ENCODE measurements around the gene TBC1D22A. TPM values are rescaled to one million over a fixed set of nuclear protein-coding genes. Genes with fewer than 3 reads are reported as not detected.

The TBC1D22A gene
- polyA plus RNA-seq, 1 experiment, result 24.2 TPM

DNA sequence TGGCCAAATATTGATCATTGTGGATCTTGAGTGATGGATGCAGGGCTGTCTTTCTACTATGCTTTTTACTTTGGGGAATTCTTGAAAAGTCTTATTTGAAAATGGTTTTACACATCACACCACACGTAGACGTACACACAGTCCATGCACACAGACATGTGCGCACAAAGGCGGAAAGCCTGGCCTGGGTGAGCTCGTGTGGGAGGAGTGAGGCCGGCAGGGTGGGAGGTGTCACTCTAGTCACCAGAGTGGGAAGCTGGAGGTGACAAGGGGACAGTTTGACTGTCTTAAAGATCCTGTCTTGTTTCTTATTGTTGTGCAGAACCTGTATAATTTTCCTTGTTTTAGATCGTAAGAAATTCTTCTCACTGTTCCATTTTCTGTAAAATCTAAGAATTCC is 326.9 kb downstream of the TBC1D22A start:
- Histone ChIP-seq H3K27me3 (ENCODE audit: control insufficient read depth, insufficient read depth, low read length) (no peaks in the 10 kb centered on the region), H3K36me3 (ENCODE audit: control insufficient read depth, insufficient read depth, low read length) (no peaks in the 10 kb centered on the region), H3K4me3 (ENCODE audit: low read depth, low read length) (no peak overlapping the region)
- POLR2A ChIA-PET, result no interaction called here
- CTCF ChIA-PET, result no interaction called here
- DNase-seq (ENCODE audit: low read depth), result no peak
- TF ChIP-seq, protein P1, sequence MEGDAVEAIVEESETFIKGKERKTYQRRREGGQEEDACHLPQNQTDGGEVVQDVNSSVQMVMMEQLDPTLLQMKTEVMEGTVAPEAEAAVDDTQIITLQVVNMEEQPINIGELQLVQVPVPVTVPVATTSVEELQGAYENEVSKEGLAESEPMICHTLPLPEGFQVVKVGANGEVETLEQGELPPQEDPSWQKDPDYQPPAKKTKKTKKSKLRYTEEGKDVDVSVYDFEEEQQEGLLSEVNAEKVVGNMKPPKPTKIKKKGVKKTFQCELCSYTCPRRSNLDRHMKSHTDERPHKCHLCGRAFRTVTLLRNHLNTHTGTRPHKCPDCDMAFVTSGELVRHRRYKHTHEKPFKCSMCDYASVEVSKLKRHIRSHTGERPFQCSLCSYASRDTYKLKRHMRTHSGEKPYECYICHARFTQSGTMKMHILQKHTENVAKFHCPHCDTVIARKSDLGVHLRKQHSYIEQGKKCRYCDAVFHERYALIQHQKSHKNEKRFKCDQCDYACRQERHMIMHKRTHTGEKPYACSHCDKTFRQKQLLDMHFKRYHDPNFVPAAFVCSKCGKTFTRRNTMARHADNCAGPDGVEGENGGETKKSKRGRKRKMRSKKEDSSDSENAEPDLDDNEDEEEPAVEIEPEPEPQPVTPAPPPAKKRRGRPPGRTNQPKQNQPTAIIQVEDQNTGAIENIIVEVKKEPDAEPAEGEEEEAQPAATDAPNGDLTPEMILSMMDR (IDR thresholded peaks at IDR 0.05; ENCODE audit: insufficient read depth, low read depth, low read length), result no peak

DNA sequence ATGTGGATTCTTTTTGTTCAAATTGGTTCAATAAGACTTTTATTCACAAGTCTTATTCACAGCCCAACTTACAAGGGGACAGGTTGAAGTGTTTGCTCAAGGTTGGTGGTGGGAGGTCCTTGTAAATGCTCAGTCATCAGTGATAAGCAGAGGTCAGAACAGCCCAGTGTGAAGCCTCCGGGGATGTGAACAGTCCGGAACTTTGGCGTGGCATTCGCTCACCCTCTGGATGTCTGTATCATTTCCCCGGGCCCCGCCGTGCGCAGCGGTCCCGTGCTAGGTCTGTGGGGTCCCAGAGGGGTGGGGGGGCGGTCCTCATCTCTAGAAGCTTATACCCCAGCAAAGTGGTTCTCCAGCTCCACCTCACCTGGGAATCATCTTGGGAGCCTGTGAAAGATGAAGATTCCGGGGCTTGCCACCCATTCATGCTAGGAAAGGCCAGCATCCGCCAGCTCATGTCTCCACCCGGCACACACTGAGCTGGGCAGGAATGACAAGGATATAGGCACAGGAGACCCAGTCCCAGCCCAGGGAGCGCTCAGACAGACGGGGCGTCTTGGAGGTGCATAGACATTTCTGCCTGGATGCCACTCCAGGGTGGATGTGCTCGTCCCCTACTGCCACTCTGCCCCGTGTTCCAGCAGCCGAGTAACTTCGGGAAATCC is 327.5 kb downstream of the TBC1D22A start:
- TF ChIP-seq, protein P1 (IDR thresholded peaks at IDR 0.05; ENCODE audit: insufficient read depth, low read depth, low read length), result no peak
- DNase-seq (ENCODE audit: low read depth), result no peak
- POLR2A ChIA-PET, result no interaction called here
- CTCF ChIA-PET, result no interaction called here
- H3K4me3 ChIP-seq (ENCODE audit: low read depth, low read length), result no peak overlapping the region; the same call in 1 of the 2 replicates
- H3K27me3 ChIP-seq (ENCODE audit: control insufficient read depth, insufficient read depth, low read length), result no peaks in the 10 kb centered on the region
- H3K36me3 ChIP-seq (ENCODE audit: control insufficient read depth, insufficient read depth, low read length), result no peaks in the 10 kb centered on the region

DNA sequence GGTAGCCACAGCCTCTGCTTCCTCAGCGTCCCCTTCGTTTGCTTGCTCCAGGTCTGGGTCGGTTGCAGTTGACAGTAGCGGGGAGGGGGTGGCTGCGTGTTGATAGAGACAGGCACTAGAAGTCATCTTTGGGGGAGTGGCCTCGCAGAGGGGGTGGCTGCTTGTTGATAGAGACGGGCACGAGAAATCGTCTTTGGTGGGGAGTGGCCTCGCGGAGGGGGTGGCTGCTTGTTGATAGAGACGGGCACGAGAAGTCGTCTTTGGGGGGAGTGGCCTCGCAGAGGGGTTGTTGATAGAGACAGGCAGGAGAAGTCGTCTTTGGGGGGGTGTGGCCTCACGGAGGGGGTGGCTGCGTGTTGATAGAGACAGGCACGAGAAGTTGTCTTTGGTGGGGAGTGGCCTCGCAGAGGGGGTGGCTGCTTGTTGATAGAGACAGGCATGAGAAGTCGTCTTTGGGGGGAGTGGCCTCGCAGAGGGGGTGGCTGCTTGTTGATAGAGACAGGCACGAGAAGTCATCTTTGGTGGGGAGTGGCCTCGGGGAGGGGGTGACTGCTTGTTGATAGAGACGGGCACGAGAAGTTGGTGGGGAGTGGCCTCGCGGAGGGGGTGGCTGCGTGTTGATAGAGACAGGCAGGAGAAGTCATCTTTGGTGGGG is 328.3 kb downstream of the TBC1D22A start:
- POLR2A ChIA-PET, result no interaction called here
- Histone ChIP-seq H3K36me3 (ENCODE audit: control insufficient read depth, insufficient read depth, low read length) (no peaks in the 10 kb centered on the region), H3K27me3 (ENCODE audit: control insufficient read depth, insufficient read depth, low read length) (no peaks in the 10 kb centered on the region), H3K4me3 (ENCODE audit: low read depth, low read length) (peak overlapping the region; percentile 43)
- CTCF ChIA-PET, result no interaction called here
- DNase-seq (ENCODE audit: low read depth), result no peak
- TF ChIP-seq, protein P1 (IDR thresholded peaks at IDR 0.05; ENCODE audit: insufficient read depth, low read depth, low read length), result no peak

DNA sequence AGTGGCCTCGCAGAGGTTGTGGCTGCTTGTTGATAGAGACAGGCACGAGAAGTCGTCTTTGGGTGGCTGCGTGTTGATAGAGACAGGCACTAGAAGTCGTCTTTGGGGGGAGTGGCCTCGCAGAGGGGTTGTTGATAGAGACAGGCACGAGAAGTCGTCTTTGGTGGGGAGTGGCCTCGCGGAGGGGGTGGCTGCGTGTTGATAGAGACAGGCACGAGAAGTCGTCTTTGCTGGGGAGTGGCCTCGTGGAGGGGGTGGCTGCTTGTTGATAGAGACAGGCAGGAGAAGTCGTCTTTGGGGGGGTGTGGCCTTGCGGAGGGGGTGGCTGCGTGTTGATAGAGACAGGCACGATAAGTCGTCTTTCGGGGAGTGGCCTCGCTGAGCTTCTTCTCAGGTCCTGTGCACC is 328.8 kb downstream of the TBC1D22A start:
- DNase-seq (ENCODE audit: low read depth), result no peak
- ChIA-PET POLR2A (no interaction called here), CTCF (no interaction called here)
- peak overlapping the region; percentile 43 for H3K4me3 ChIP-seq (ENCODE audit: low read depth, low read length)
- TF ChIP-seq, protein P1 (IDR thresholded peaks at IDR 0.05; ENCODE audit: insufficient read depth, low read depth, low read length), result no peak
- no peaks in the 10 kb centered on the region for H3K36me3 ChIP-seq (ENCODE audit: control insufficient read depth, insufficient read depth, low read length)
- H3K27me3 ChIP-seq (ENCODE audit: control insufficient read depth, insufficient read depth, low read length), result no peaks in the 10 kb centered on the region

DNA sequence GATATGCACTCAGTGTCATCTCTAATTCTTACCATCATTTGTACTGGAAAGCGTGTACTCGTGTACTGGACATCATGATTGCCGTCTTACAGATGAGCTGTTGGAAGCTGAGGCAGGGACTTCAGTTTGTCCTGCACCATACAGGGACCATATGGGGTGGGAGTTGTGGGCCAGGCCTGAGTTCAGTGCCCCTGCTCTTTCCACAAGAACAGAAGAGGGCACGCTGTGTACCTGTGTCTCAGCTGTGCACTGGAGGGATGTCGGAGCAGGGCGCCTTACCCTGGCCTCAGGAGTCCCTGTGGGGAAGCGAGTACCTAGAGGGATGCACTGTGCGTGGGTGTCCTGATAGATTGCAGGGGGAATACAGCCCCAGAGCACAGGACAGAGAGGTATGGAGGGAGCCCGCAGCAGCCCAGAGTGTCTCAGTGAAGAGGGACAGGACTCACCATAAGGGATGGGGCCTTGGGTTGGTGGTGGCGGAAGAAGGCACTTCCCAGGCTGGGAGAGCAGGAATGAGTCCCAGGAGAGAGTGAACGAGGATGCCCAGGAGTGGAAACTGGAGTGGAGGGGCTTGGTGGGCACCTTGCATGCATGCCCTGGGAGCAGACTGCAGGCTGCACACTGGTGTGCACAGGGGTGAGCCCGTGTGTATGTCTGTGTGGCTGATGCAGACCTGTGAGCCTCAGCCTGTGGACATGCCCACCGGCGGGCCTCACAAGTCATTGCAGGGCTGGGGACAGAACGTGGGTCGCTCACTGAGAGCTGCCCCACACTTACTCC is 329.7 kb downstream of the TBC1D22A start:
- no peak overlapping the region for H3K4me3 ChIP-seq (ENCODE audit: low read depth, low read length)
- ChIA-PET CTCF (interaction anchor here (0.6 kb wide), 1 partner anchor 63 kb away, joined by 3 read pairs; no protein-coding TSS in a partner anchor), POLR2A (no interaction called here)
- DNase-seq (ENCODE audit: low read depth), result no peak
- H3K36me3 ChIP-seq (ENCODE audit: control insufficient read depth, insufficient read depth, low read length), result no peaks in the 10 kb centered on the region
- TF ChIP-seq, protein P1 (IDR thresholded peaks at IDR 0.05; ENCODE audit: insufficient read depth, low read depth, low read length), result no peak
- H3K27me3 ChIP-seq (ENCODE audit: control insufficient read depth, insufficient read depth, low read length), result no peaks in the 10 kb centered on the region
